H9 (cell line): Measurements from ENCODE around the gene STOM. TPM values are rescaled to one million over a fixed set of nuclear protein-coding genes. Genes with fewer than 3 reads are reported as not detected.
A peak's percentile ranks its signal among the peaks of the same experiment; 100 is the strongest.

Source experiments
- DNase-seq: peaks from one replicate; pipeline ENCODE4 v3.0.0-alpha.2; 2017
- H2AFZ ChIP-seq: one replicate; pipeline ENCODE4 v1.6.1; 2013; ENCODE audit warnings: mild to moderate bottlenecking, low read length, control low read depth, moderate library complexity
- H2AK5ac ChIP-seq: 2 replicates; pipeline ENCODE4 v1.6.1; 2013; ENCODE audit warnings: low read length, control low read depth, mixed read lengths; ENCODE audit not compliant: insufficient read length
- H2BK120ac ChIP-seq: one replicate; pipeline ENCODE4 v1.6.1; 2013; ENCODE audit warnings: low read depth, mild to moderate bottlenecking, low read length, control low read depth, inconsistent platforms; ENCODE audit not compliant: poor library complexity, severe bottlenecking
- H2BK12ac ChIP-seq: 2 replicates; pipeline ENCODE4 v1.6.1; 2013; ENCODE audit warnings: low read length, control low read depth, mixed read lengths, low read depth; ENCODE audit not compliant: insufficient read length
- H2BK15ac ChIP-seq: 2 replicates; pipeline ENCODE4 v1.6.1; 2013; ENCODE audit warnings: low read depth, low read length, control low read depth
- H2BK20ac ChIP-seq: one replicate; pipeline ENCODE4 v1.6.1; 2013; ENCODE audit warnings: low read depth, mild to moderate bottlenecking, low read length, control low read depth, inconsistent platforms; ENCODE audit not compliant: poor library complexity, severe bottlenecking
- H2BK5ac ChIP-seq: 2 replicates; pipeline ENCODE4 v1.6.1; 2013; ENCODE audit warnings: low read length, control low read depth, mixed read lengths; ENCODE audit not compliant: insufficient read length
- H3K14ac ChIP-seq: 2 replicates; pipeline ENCODE4 v1.6.1; 2013; ENCODE audit warnings: low read length, control low read depth; ENCODE audit not compliant: insufficient read depth
- H3K18ac ChIP-seq: 2 replicates; pipeline ENCODE4 v1.6.1; 2013; ENCODE audit warnings: low read depth, mild to moderate bottlenecking, mixed read lengths, low read length, control low read depth; ENCODE audit not compliant: insufficient read length
- H3K23ac ChIP-seq: 2 replicates; pipeline ENCODE4 v1.6.1; 2013; ENCODE audit warnings: low read length, control low read depth, mixed read lengths, low read depth; ENCODE audit not compliant: insufficient read length
- H3K23me2 ChIP-seq: 2 replicates; pipeline ENCODE4 v1.6.1; 2013; ENCODE audit warnings: low read depth, mild to moderate bottlenecking, mixed read lengths, low read length, control low read depth; ENCODE audit not compliant: insufficient read length, poor library complexity, severe bottlenecking
- H3K27ac ChIP-seq: 2 replicates; pipeline ENCODE4 v1.5.1; 2013; ENCODE audit warnings: low read length, control low read depth, mixed read lengths, low read depth; ENCODE audit not compliant: insufficient read length
- H3K27me3 ChIP-seq: 2 replicates; pipeline ENCODE4 v1.6.1; 2013; ENCODE audit warnings: low read length, control low read depth, inconsistent platforms; ENCODE audit not compliant: insufficient read depth
- H3K4ac ChIP-seq: 2 replicates; pipeline ENCODE4 v1.6.1; 2013; ENCODE audit warnings: low read depth, mild to moderate bottlenecking, control low read depth, inconsistent platforms, low read length, moderate library complexity
- H3K4me1 ChIP-seq: 2 replicates; pipeline ENCODE4 v1.6.1; 2013; ENCODE audit warnings: low read length, control low read depth, inconsistent platforms; ENCODE audit not compliant: insufficient read depth
- H3K4me2 ChIP-seq: 2 replicates; pipeline ENCODE4 v1.6.1; 2013; ENCODE audit warnings: low read length, control low read depth, mixed read lengths; ENCODE audit not compliant: insufficient read length, insufficient read depth
- H3K56ac ChIP-seq: 2 replicates; pipeline ENCODE4 v1.6.1; 2013; ENCODE audit warnings: low read depth, mild to moderate bottlenecking, mixed read lengths, low read length, control low read depth; ENCODE audit not compliant: insufficient read length
- H3K79me1 ChIP-seq: 2 replicates; pipeline ENCODE4 v1.6.1; 2013; ENCODE audit warnings: low read depth, mild to moderate bottlenecking, moderate library complexity, low read length, control low read depth, inconsistent platforms; ENCODE audit not compliant: insufficient read depth, poor library complexity, severe bottlenecking
- H3K79me2 ChIP-seq: 2 replicates; pipeline ENCODE4 v1.6.1; 2013; ENCODE audit warnings: low read length, control low read depth, inconsistent platforms; ENCODE audit not compliant: insufficient read depth
- H3K9ac ChIP-seq: 2 replicates; pipeline ENCODE4 v1.6.1; 2013; ENCODE audit warnings: low read length, control low read depth, mixed read lengths; ENCODE audit not compliant: insufficient read length; ENCODE audit errors: extremely low read depth
- H3K9me3 ChIP-seq: one replicate; pipeline ENCODE4 v1.6.1; 2013; ENCODE audit warnings: low read depth, low read length, inconsistent platforms; ENCODE audit not compliant: control insufficient read depth
- H3T11ph ChIP-seq: one replicate; pipeline ENCODE4 v1.6.1; 2013; ENCODE audit warnings: mild to moderate bottlenecking, low read length, control low read depth, inconsistent platforms
- H4K20me1 ChIP-seq: one replicate; pipeline ENCODE4 v1.6.1; 2013; ENCODE audit not compliant: control insufficient read depth, insufficient read length, insufficient read depth
- H4K5ac ChIP-seq: 2 replicates; pipeline ENCODE4 v1.6.1; 2013; ENCODE audit warnings: low read depth, mild to moderate bottlenecking, mixed read lengths, low read length, control low read depth; ENCODE audit not compliant: insufficient read length
- H4K8ac ChIP-seq: replicated peaks from 2 replicates; pipeline ENCODE4 v1.6.1; 2013; ENCODE audit warnings: low read length, control low read depth, mixed read lengths, low read depth; ENCODE audit not compliant: insufficient read length
- H4K91ac ChIP-seq: 2 replicates; pipeline ENCODE4 v1.6.1; 2013; ENCODE audit warnings: low read depth, mild to moderate bottlenecking, moderate library complexity, mixed read lengths, low read length, control low read depth; ENCODE audit not compliant: insufficient read length
- H3K27ac Mint-ChIP-seq, 3 experiments: 2 replicates in 2 of 3; 3 replicates in 1 of 3; pipeline ENCODE4 v1.8.0; 2020 to 2021; ENCODE audit warnings: mixed read lengths in 3 of 3, mild to moderate bottlenecking in 1 of 3, moderate library complexity in 1 of 3
- H3K27me3 Mint-ChIP-seq: 2 replicates; pipeline ENCODE4 v1.8.0; 2021; ENCODE audit warnings: low read depth, mild to moderate bottlenecking, moderate library complexity, mixed read lengths
- H3K36me3 Mint-ChIP-seq, 3 experiments: 2 replicates in 2 of 3; 3 replicates in 1 of 3; pipeline ENCODE4 v1.8.0; 2020 to 2021; ENCODE audit warnings: low read depth in 3 of 3, mixed read lengths in 3 of 3; ENCODE audit not compliant: insufficient read depth in 1 of 3
- H3K4me1 Mint-ChIP-seq, 2 experiments: 2 replicates each; pipeline ENCODE4 v1.8.0; 2020; ENCODE audit warnings: mixed read lengths in 2 of 2
- H3K4me3 Mint-ChIP-seq, 2 experiments: 2 replicates in 1 of 2; 3 replicates in 1 of 2; pipeline ENCODE4 v1.8.0; 2020 to 2021; ENCODE audit warnings: mild to moderate bottlenecking in 2 of 2, mixed read lengths in 2 of 2, moderate library complexity in 1 of 2
- H3K9me3 Mint-ChIP-seq, 2 experiments: 2 replicates in 1 of 2; 3 replicates in 1 of 2; pipeline ENCODE4 v1.8.0; 2020; ENCODE audit warnings: mild to moderate bottlenecking in 2 of 2, mixed read lengths in 2 of 2, moderate library complexity in 1 of 2
- CTCF ChIP-seq: fragments of 200-600 bp; sonication (generic); conservative IDR thresholded peaks from 3 replicates; pipeline ENCODE4 v1.8.0; 2021; ENCODE audit warnings: antibody characterized with exemption, mild to moderate bottlenecking
- WGBS: extraction: QIAGEN DNeasy Blood & Tissue Kit; methylation state at CpG from one replicate; pipeline ENCODE4 v1.1.7; 2013; ENCODE audit warnings: missing lambda C conversion rate, low lambda C conversion rate, mixed read lengths; ENCODE audit not compliant: insufficient read length; ENCODE audit errors: extremely low coverage; 5-methylcytosine and 5-hydroxymethylcytosine counted together
- total RNA-seq: library from RNA; stranded (reverse); gene quantifications from 2 replicates; pipeline ENCODE4 v1.2.1, GENCODE V29; 2021

STOM gene
- total RNA-seq, 1 experiment from 2014 or later = 15.3 TPM

- H3K27ac Mint-ChIP-seq = 0 out of 7 replicates have a peak overlapping the region, but pooled peaks of 1 of the 3 experiments have one; percentile 48
- peaks cover 96% of the 10 kb centered on the region for H3K27me3 Mint-ChIP-seq
- Histone ChIP-seq H4K5ac (no peak overlapping the region), H2AFZ (no peak overlapping the region), H3K79me1 (no peaks in the 10 kb centered on the region), H3K23ac (no peak overlapping the region), H4K20me1 (no peaks in the 10 kb centered on the region), H4K8ac (no peak overlapping the region), H3K9ac (no peak overlapping the region), H3K56ac (no peak overlapping the region), H3K18ac (no peak overlapping the region), H2AK5ac (no peak overlapping the region), H3K23me2 (no peaks in the 10 kb centered on the region), H2BK20ac (no peak overlapping the region), H2BK12ac (no peak overlapping the region), H3K14ac (no peak overlapping the region), H3K79me2 (no peaks in the 10 kb centered on the region), H2BK120ac (no peak overlapping the region), H3K4me2 (no peak overlapping the region), H4K91ac (no peak overlapping the region), H3K4ac (no peak overlapping the region), H2BK5ac (no peak overlapping the region), H3K27ac (no peak overlapping the region), H3K27me3 (peaks cover 8% of the 10 kb centered on the region; the same call in 1 of the 2 replicates), H3K4me1 (peaks cover 4% of the 10 kb centered on the region), H3T11ph (no peak overlapping the region), H2BK15ac (no peak overlapping the region), H3K9me3 (no peaks in the 10 kb centered on the region)
- no peaks in the 10 kb centered on the region; a peak in 1 of 5 replicates for H3K9me3 Mint-ChIP-seq
- no peak overlapping the region for H3K4me3 Mint-ChIP-seq
- peaks cover 28 to 38% of the 10 kb centered on the region in 2 experiments for H3K4me1 Mint-ChIP-seq
- TF ChIP-seq CTCF = no peak
- peaks cover 0 to 1% (median 0%) of the 10 kb centered on the region in 3 experiments; a peak in 1 of 7 replicates for H3K36me3 Mint-ChIP-seq
- WGBS = no CpG with 5 or more reads among the region's 6 CpGs
- DNase-seq = no peak
Measured at GRCh38 chr9:121292801-121293241, 77.2 kb downstream of the STOM start.
